Lower leg skin (tissue), 4 donors: ENCODE measurements around the gene CALN1. TPM values are rescaled to one million over a fixed set of nuclear protein-coding genes. Genes with fewer than 3 reads are reported as not detected.
"Not testable (repeated sequence)": the region's sequence is repeated elsewhere in the genome, so short reads cannot be mapped to it uniquely, and the experiment has no call there.

Source experiments
- DNase-seq, 2 donors: peaks; one replicate each; pipeline ENCODE4 v3.0.0-alpha.2; 2019; ENCODE audit warnings: low spot score in 2 of 2
- H3K4me3 ChIP-seq: fragments of 200-600 bp; sonication (generic); 2 replicates; pipeline ENCODE4 v1.5.1; 2017; ENCODE audit warnings: mild to moderate bottlenecking, low read depth; ENCODE audit not compliant: poor library complexity, severe bottlenecking
- CTCF ChIP-seq, 3 donors: fragments of 450-650 bp; IDR thresholded peaks; one replicate each; pipeline ENCODE4 v1.5.1; 2016; ENCODE audit warnings: antibody characterized with exemption in 3 of 3, mild to moderate bottlenecking in 3 of 3, moderate library complexity in 2 of 3
- POLR2A ChIP-seq, 2 donors: fragments of 450-650 bp; IDR thresholded peaks; one replicate each; pipeline ENCODE4 v1.6.1; 2016 to 2017; ENCODE audit warnings: antibody characterized with exemption in 2 of 2, mild to moderate bottlenecking in 1 of 2, moderate library complexity in 1 of 2
- WGBS, 2 donors: methylation state at CpG; one replicate each; pipeline ENCODE4 v1.1.5; 2018; 5-methylcytosine and 5-hydroxymethylcytosine counted together
- intact Hi-C: fragments of 100-400 bp; cut with DNase I; formaldehyde crosslinking; loops from one replicate; pipeline ENCODE4 v1.15.0; 2023; ENCODE audit warnings: low total_unique reads
- total RNA-seq, 4 donors: library from RNA; depleted of rRNA; stranded (reverse); fragments of >200 nt; gene quantifications; one replicate each; pipeline ENCODE4 v1.1.0, GENCODE V29; 2016

The CALN1 gene
- total RNA-seq, 4 donors from 2014 or later, result 2.3 to 11.2 (median 7.3) TPM

GRCh38 chr7:72217151-72217550, 195.0 kb downstream of the CALN1 start:
- WGBS, 2 donors, result 35 to 37% methylated on average over 5 of the region's 5 CpGs
- TF ChIP-seq POLR2A (IDR thresholded peaks at IDR 0.05), result no peak
- no peak for TF ChIP-seq CTCF (IDR thresholded peaks at IDR 0.05)
- intact Hi-C loops, result no loop called here
- DNase-seq, result peak; percentile 66 to 82
- H3K4me3 ChIP-seq, result no peak overlapping the region

- 79 to 96% methylated on average over 5 of the region's 5 CpGs for WGBS, 2 donors
- intact Hi-C loops, result no loop called here
Measured at GRCh38 chr7:72213769-72214168, 198.4 kb downstream of the CALN1 start.

GRCh38 chr7:72213081-72213480, 199.1 kb downstream of the CALN1 start:
- no peak overlapping the region for H3K4me3 ChIP-seq
- 71 to 73% methylated on average over 7 of the region's 7 CpGs for WGBS, 2 donors
- DNase-seq, result peak in 1 of 2 donors; percentile 42
- TF ChIP-seq POLR2A (IDR thresholded peaks at IDR 0.05) (no peak), CTCF (IDR thresholded peaks at IDR 0.05) (no peak)
- intact Hi-C loops, result no loop called here

More at GRCh38 chr7:72213769-72214168, 198.4 kb downstream of the CALN1 start:
- no peak overlapping the region for H3K4me3 ChIP-seq
- TF ChIP-seq CTCF (IDR thresholded peaks at IDR 0.05) (no peak), POLR2A (IDR thresholded peaks at IDR 0.05) (no peak)
- DNase-seq, result peak in 1 of 2 donors; percentile 54

DNA sequence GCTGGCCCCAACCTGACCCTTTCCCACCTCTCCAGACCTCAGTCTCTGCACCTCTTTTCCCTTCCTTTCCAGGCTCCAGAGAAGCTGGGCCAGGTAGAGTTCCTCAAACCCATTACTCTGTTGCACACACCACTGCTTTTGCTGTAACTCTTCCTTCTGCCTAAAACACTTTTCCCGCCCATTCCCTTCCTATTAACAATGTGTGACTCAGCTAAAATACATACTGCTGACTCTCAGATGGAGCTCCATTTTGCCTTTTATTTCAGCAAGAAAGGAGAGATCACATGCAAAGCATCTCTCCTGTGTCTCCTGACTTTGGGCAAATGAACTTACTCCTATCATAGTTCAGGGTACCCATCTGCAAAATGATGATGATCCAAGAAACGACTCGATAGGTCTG, 201.0 kb downstream of the CALN1 start:
- no peak overlapping the region for H3K4me3 ChIP-seq
- intact Hi-C loops, result no loop called here
- TF ChIP-seq POLR2A (IDR thresholded peaks at IDR 0.05), result no peak
- TF ChIP-seq CTCF (IDR thresholded peaks at IDR 0.05), result no peak
- DNase-seq, result peak in 1 of 2 donors; percentile 6
- WGBS, 2 donors, result 81 to 89% methylated on average over 3 of the region's 3 CpGs

GRCh38 chr7:72209006-72209405, 203.1 kb downstream of the CALN1 start:
- H3K4me3 ChIP-seq, intact Hi-C loops, DNase-seq: not testable (repeated sequence)

- 87 to 92% methylated on average over 9 of the region's 9 CpGs for WGBS, 2 donors
- no peak overlapping the region for H3K4me3 ChIP-seq
- TF ChIP-seq POLR2A (IDR thresholded peaks at IDR 0.05) (no peak), CTCF (IDR thresholded peaks at IDR 0.05) (no peak)
- intact Hi-C loops, result no loop called here
- DNase-seq, result peak in 1 of 2 donors; percentile 50
Measured at GRCh38 chr7:72196176-72196575, 216.0 kb downstream of the CALN1 start.
